MM.1S (cell line): ENCODE data around the gene TSSC4.

Experiments
- DNase-seq: peaks from one replicate; pipeline ENCODE4 v3.0.0-alpha.2; 2015
- H2AFZ ChIP-seq: fragments of 300-600 bp; sonication (generic); 2 replicates; pipeline ENCODE4 v1.6.0; 2016; ENCODE audit warnings: antibody characterized with exemption, low read length
- H3F3A ChIP-seq: fragments of 300-600 bp; sonication (generic); 2 replicates; pipeline ENCODE4 v1.6.1; 2016; ENCODE audit warnings: mild to moderate bottlenecking, antibody characterized with exemption, low read length, moderate library complexity, mixed read lengths; ENCODE audit not compliant: insufficient read depth
- H3K27ac ChIP-seq: fragments of 300-600 bp; sonication (generic); 2 replicates; pipeline ENCODE4 v1.5.1; 2016; ENCODE audit warnings: mild to moderate bottlenecking, low read length
- H3K27me3 ChIP-seq: fragments of 300-600 bp; sonication (generic); replicated peaks from 2 replicates; pipeline ENCODE4 v1.6.0; 2016; ENCODE audit warnings: low read length; ENCODE audit not compliant: insufficient read depth
- H3K36me3 ChIP-seq: fragments of 300-600 bp; sonication (generic); replicated peaks from 2 replicates; pipeline ENCODE4 v1.6.1; 2016; ENCODE audit warnings: mild to moderate bottlenecking, low read length, mixed read lengths; ENCODE audit not compliant: insufficient read depth
- H3K4me1 ChIP-seq: fragments of 300-600 bp; sonication (generic); 2 replicates; pipeline ENCODE4 v1.6.1; 2016; ENCODE audit warnings: low read length, mixed read lengths
- H3K4me2 ChIP-seq: fragments of 300-600 bp; sonication (generic); 2 replicates; pipeline ENCODE4 v1.6.0; 2016; ENCODE audit warnings: low read depth, low read length
- H3K4me3 ChIP-seq: fragments of 300-600 bp; sonication (generic); 2 replicates; pipeline ENCODE4 v1.5.1; 2016; ENCODE audit warnings: low read length, mixed read lengths
- H3K79me2 ChIP-seq: fragments of 300-600 bp; sonication (generic); 2 replicates; pipeline ENCODE4 v1.6.1; 2016; ENCODE audit warnings: mixed run types, low read length, mixed read lengths
- H3K9ac ChIP-seq: fragments of 300-600 bp; sonication (generic); 2 replicates; pipeline ENCODE4 v1.6.1; 2016; ENCODE audit warnings: low read length, mixed read lengths
- H3K9me2 ChIP-seq: fragments of 300-600 bp; sonication (generic); replicated peaks from 2 replicates; pipeline ENCODE4 v1.6.1; 2016; ENCODE audit warnings: mild to moderate bottlenecking, low read length, mixed read lengths; ENCODE audit not compliant: insufficient read depth
- H3K9me3 ChIP-seq: fragments of 300-600 bp; sonication (generic); replicated peaks from 2 replicates; pipeline ENCODE4 v1.6.1; 2016; ENCODE audit warnings: mild to moderate bottlenecking, low read length, mixed read lengths; ENCODE audit not compliant: insufficient read depth
- H4K20me1 ChIP-seq: fragments of 300-600 bp; sonication (generic); 2 replicates; pipeline ENCODE4 v1.6.1; 2016; ENCODE audit warnings: mild to moderate bottlenecking, low read length, moderate library complexity, mixed read lengths; ENCODE audit not compliant: insufficient read depth
- EZH2 ChIP-seq: fragments of 300-600 bp; sonication (generic); optimal IDR thresholded peaks from 2 replicates; pipeline ENCODE3; 2017; ENCODE audit warnings: low read depth, mild to moderate bottlenecking, antibody characterized with exemption, low read length, mixed read lengths
- EZH2phosphoT487 ChIP-seq: fragments of 300-600 bp; sonication (generic); IDR thresholded peaks from 2 replicates; pipeline ENCODE4 v1.6.1; 2018; ENCODE audit warnings: antibody characterized with exemption, low read length
- TF ChIP-seq, protein P1 (sequence below): fragments of 300-600 bp; sonication (generic); IDR thresholded peaks from 2 replicates; pipeline ENCODE4 v1.5.1; 2016; ENCODE audit warnings: antibody characterized with exemption, low read length, mixed read lengths

Gene TSSC4

DNA sequence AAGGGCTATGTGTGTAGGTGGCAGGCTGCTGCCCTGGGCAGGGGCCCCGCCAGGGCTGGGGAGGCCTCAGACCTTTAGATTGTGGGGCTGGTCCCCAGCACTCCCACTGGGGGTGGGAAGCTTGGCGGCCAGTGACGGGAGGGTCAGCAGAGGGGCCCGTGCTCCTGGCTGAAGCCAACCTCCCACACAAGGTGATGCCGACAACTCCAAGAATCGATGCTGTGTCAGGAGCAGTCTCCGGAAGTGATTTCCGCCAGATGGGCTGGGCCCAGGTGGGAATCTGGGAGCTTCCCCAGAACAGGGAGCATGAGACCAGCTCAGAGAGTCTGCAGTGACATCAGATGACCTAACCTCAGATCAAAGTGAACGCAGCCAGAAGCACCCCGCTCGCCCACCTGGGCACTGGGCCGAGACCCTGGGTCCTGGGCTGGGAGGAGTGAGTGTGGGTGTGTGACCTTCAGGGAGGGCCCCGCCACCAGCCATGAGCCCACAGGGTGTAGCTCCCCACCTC lies 36.0 kb downstream of the TSSC4 start:
- Histone ChIP-seq H3K4me2 (no peak overlapping the region), H3K4me3 (no peak overlapping the region), H2AFZ (no peak overlapping the region), H3F3A (no peaks in the 10 kb centered on the region), H4K20me1 (no peaks in the 10 kb centered on the region), H3K9me3 (no peaks in the 10 kb centered on the region), H3K9me2 (no peaks in the 10 kb centered on the region), H3K9ac (no peak overlapping the region), H3K79me2 (no peaks in the 10 kb centered on the region), H3K27ac (no peak overlapping the region), H3K27me3 (no peaks in the 10 kb centered on the region), H3K4me1 (no peaks in the 10 kb centered on the region), H3K36me3 (no peaks in the 10 kb centered on the region)
- no peak for DNase-seq
- no peak for TF ChIP-seq EZH2phosphoT487
- TF ChIP-seq, protein P1, sequence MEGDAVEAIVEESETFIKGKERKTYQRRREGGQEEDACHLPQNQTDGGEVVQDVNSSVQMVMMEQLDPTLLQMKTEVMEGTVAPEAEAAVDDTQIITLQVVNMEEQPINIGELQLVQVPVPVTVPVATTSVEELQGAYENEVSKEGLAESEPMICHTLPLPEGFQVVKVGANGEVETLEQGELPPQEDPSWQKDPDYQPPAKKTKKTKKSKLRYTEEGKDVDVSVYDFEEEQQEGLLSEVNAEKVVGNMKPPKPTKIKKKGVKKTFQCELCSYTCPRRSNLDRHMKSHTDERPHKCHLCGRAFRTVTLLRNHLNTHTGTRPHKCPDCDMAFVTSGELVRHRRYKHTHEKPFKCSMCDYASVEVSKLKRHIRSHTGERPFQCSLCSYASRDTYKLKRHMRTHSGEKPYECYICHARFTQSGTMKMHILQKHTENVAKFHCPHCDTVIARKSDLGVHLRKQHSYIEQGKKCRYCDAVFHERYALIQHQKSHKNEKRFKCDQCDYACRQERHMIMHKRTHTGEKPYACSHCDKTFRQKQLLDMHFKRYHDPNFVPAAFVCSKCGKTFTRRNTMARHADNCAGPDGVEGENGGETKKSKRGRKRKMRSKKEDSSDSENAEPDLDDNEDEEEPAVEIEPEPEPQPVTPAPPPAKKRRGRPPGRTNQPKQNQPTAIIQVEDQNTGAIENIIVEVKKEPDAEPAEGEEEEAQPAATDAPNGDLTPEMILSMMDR, result no peak
- TF ChIP-seq EZH2, result no peak

DNA sequence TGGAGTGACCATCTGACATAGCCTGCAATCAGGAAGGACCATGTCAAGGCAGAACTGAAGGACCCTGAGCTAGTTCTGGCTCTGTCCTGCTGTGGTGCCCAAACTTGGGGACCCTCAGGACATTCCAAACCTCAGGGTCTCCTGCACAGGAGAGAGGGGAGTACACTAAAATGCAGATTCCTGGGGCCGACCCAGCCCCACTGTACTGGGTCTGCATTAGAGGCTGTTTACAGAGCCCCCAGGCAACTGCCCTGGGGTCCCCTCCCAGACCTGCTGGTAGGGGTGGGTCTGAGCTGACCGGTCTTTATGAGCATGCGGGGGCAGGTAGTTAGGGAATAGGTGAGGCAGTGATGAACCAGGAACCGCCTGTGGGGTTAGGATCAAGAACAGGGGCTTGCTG lies 37.0 kb downstream of the TSSC4 start:
- Histone ChIP-seq H3K4me1 (no peaks in the 10 kb centered on the region), H2AFZ (no peak overlapping the region), H3K36me3 (no peaks in the 10 kb centered on the region), H3K4me3 (no peak overlapping the region), H3F3A (no peaks in the 10 kb centered on the region), H3K9ac (no peak overlapping the region), H3K27ac (no peak overlapping the region), H3K9me2 (no peaks in the 10 kb centered on the region), H3K4me2 (no peak overlapping the region), H3K9me3 (no peaks in the 10 kb centered on the region), H3K27me3 (no peaks in the 10 kb centered on the region), H3K79me2 (no peaks in the 10 kb centered on the region), H4K20me1 (no peaks in the 10 kb centered on the region)
- DNase-seq, result no peak
- TF ChIP-seq EZH2phosphoT487 (no peak), EZH2 (no peak)
- TF ChIP-seq, protein P1, result no peak

DNA sequence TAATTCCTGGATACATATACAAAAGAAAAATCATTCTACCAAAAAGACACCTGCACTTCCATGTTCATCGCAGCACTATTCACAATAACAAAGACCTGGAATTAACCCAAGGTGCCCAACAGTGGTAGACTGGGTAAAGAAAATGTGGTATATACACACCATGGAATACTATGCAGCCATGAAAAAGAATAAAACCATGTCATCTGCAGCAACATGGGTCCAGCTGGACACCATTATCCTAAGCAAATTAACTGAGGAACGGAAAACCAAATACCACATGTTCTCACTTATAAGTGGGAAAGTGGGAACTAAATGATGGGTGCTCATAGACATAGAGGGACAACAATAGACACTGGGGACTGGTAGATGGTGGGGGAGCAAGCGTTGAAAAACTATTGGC lies 39.3 kb downstream of the TSSC4 start:
- DNase-seq, result no peak
- TF ChIP-seq EZH2 (no peak), EZH2phosphoT487 (no peak)
- TF ChIP-seq, protein P1, result no peak
- H3K27ac ChIP-seq, result no peak overlapping the region
- H3F3A ChIP-seq, result peaks cover 5% of the 10 kb centered on the region; the same call in 1 of the 2 replicates
- H3K79me2 ChIP-seq, result no peaks in the 10 kb centered on the region
- H3K9me3 ChIP-seq, result no peaks in the 10 kb centered on the region
- H3K4me1 ChIP-seq, result no peaks in the 10 kb centered on the region
- H3K4me3 ChIP-seq, result no peak overlapping the region
- no peaks in the 10 kb centered on the region for H3K9me2 ChIP-seq
- H4K20me1 ChIP-seq, result no peaks in the 10 kb centered on the region
- no peak overlapping the region for H2AFZ ChIP-seq
- H3K4me2 ChIP-seq, result no peak overlapping the region
- H3K27me3 ChIP-seq, result peaks cover 5% of the 10 kb centered on the region; the same call in 1 of the 2 replicates
- H3K9ac ChIP-seq, result no peak overlapping the region
- no peaks in the 10 kb centered on the region for H3K36me3 ChIP-seq
